HL-60/S4 treated with phorbol 12-myristate 13-acetate at 8.2 ng/mL for 4 days and 3 days (cell line): ENCODE data around the gene CFAP58.

Experiments
- in situ Hi-C: fragments of 300-500 bp; cut with MboI; formaldehyde crosslinking; loops from 2 replicates; pipeline ENCODE4 v1.15.0; 2022; ENCODE audit warnings: low sequenced_read_pairs

The CFAP58 gene

GRCh38 chr10:104321725-104322415, 31.8 kb upstream of the CFAP58 start:
- in situ Hi-C loops: no loop called here

- in situ Hi-C loops: no loop called here
Observed at GRCh38 chr10:104322416-104322782, 31.2 kb upstream of the CFAP58 start.

DNA sequence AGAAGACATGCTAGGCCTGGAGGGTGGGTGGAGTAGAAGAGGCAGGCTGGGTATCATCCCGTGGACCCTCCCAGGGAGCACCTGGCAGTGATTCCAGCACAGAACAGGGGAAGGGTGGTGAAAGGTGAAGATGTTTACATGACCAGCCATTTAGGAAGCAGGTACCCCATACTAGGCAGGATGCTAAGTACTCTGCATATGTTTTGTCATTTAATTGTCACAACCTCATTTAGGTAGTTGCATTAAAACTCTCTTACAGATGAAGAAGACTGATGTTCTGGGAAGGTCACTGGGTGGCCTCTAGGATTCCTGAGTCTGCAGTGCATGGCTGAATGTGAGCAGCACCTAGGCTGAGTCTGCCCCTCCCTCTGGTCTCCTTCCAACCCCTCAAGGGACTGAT, 30.5 kb upstream of the CFAP58 start:
- in situ Hi-C loops: no loop called here

DNA sequence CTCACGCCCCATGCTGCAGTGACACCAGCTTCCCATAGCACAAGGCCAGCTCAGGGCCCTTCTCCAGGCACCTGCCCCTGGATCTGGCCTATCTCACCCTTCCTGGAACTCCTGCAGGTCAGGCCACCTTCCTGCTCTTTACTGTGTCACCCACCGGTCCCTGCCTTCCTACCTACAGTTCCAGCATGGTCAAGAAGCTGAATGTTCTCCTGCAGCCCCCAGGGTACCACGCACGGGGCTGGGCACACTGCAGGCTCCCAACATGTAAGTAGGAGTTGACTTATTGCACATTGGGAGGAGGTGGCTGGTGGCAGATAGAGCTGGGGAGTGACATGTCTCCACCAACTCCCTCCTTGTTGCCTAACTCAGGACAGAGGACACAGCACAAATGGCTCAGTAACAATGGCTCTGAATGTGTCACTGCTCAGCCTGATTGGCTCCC, 29.9 kb upstream of the CFAP58 start:
- in situ Hi-C loops: no loop called here

DNA sequence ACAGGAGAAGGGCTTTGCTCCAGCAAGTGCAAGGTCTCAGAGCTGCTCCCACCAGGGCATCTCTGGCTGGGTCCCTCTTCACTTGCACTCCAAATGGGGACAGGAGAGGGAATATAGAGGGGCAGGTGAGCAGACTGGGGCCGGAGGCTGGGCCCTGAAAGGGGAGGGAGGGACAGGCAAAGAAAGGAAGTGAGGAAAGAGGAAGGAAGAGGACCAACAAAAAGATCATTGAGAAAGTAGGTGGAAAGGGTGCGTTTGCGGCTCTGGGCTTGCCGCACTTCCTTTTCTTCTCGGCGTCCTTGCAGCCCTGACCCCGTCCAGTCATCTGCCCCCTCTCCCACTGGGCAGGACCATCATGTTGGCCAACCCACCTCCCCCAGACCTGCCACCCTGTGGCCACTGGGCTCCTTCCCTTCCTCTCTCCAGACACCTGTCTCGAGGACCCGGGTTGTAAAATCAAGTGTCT, 29.4 kb upstream of the CFAP58 start:
- in situ Hi-C loops: no loop called here

- in situ Hi-C loops: no loop called here
Observed at GRCh38 chr10:104324931-104325330, 28.7 kb upstream of the CFAP58 start.

- in situ Hi-C loops: no loop called here
Observed at GRCh38 chr10:104325436-104326435, 27.9 kb upstream of the CFAP58 start.

- in situ Hi-C loops: no loop called here
Observed at GRCh38 chr10:104326991-104327610, 26.5 kb upstream of the CFAP58 start.

- in situ Hi-C loops: no loop called here
Observed at GRCh38 chr10:104327745-104328645, 25.6 kb upstream of the CFAP58 start.

DNA sequence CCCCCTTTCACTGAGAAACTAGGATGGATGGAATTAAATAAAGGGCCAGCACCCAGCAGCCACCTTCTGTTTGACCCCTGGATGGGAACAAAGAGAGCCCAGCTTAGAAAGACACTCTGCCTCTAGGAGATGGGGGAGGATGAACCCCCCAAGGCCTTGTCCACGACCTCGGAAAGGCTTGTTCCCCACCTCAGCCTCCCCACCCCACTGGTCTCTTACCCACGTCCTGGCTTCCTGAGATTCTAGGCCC, 25.1 kb upstream of the CFAP58 start:
- in situ Hi-C loops: no loop called here

GRCh38 chr10:104328896-104329710, 24.5 kb upstream of the CFAP58 start:
- in situ Hi-C loops: no loop called here

- in situ Hi-C loops: no loop called here
Observed at GRCh38 chr10:104329735-104330134, 23.9 kb upstream of the CFAP58 start.

GRCh38 chr10:104330168-104331110, 23.2 kb upstream of the CFAP58 start:
- in situ Hi-C loops: no loop called here

- in situ Hi-C loops: no loop called here
Observed at GRCh38 chr10:104331208-104331838, 22.3 kb upstream of the CFAP58 start.

- in situ Hi-C loops: no loop called here
Observed at GRCh38 chr10:104332243-104333031, 21.2 kb upstream of the CFAP58 start.

DNA sequence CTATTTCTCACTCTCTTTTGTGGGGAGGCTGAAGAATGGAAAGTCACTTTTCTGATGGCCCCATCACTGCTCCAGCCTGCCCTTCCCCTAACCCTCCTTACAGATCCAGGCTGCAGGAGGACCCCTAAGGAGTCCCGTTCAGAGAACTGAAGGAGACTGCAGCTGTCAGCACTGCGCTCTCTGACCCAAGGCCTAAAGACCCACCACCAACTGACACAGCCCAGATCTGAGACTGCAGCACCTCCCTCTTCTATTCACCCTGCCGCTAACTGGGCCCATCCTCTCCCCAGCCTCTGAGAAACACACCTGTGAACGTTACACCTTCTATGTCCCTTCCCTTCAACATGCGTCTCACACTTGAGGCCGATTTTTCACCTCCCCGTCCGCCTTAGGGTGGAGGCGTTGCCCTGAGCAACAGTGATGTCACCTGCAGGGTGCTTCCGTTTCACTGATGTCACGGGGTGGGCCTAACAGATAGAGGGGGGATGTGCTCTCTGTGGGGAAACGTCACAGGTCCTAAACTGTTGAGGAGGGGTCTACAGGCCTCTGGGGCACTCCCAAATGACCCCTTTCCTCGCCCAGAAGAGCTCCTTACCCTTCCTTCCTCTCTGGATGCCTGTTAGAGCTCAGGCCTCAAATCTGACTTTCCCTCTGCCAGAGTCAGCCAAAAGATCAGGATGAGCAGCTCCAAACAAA, 20.5 kb upstream of the CFAP58 start:
- in situ Hi-C loops: no loop called here
